ENCODE results near the gene NSDHL. TPM values are rescaled to one million over a fixed set of nuclear protein-coding genes. Genes with fewer than 3 reads are reported as not detected.
A peak's percentile ranks its signal among the peaks of the same experiment; 100 is the strongest.

The NSDHL gene
- polyA plus RNA-seq, 2 donors = 43.3 to 60.6 TPM

DNA sequence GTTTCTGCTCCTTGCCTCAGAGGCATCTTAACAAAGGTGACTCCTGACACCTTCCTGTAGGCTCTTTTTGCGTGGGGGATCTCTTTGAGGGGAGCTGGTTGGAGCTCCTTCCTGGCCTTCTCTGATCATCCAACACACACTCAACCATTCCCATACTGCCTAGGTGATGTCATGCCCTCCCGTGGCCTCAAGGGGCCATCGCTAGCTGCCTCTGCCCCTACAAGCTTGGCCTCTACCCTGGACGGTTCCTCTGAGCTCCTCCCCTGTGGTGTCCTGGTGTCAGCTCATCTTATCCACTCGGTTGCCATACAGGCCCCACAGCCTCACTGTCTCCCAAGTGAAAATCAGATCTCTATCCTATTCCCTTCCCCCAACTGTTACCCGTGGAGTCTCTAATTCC is 53.3 kb downstream of the NSDHL start:
- 62 to 78% methylated on average over 6 of the region's 6 CpGs for WGBS, 2 donors
- no peaks in the 10 kb centered on the region for H3K27me3 ChIP-seq (ENCODE audit: control insufficient read depth in 1 of 2, insufficient read depth in 2 of 2, low read length in 2 of 2)

DNA sequence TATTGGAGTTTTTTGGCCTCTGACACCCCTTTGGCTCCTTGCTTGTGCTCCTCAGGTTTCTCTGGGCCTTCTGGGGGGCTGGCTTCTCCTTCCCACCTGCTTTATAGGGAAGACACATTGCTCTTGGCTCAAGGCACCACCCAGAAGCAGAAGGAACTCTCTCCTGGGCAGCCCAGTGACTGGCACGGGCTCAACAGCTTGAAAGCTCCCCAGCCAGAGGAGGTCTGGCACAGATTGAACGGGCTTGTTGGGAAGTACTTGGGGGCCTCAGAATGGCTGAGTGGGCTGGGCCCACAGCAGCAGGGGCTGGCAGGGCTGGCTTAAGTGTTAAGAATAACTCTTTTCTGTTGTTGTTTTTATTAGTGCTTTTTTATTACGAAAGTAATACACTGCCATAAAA is 55.9 kb downstream of the NSDHL start:
- 34 to 51% methylated on average over 3 of the region's 3 CpGs for WGBS, 2 donors
- no peak overlapping the region for H3K27ac ChIP-seq (ENCODE audit: low read depth in 2 of 2, low read length in 1 of 2)
- H3K4me1 ChIP-seq (ENCODE audit: control insufficient read depth in 2 of 2, insufficient read depth in 2 of 2, low read length in 1 of 2) = no peaks in the 10 kb centered on the region
- H3K9me3 ChIP-seq (ENCODE audit: control insufficient read depth in 2 of 2, insufficient read depth in 1 of 2, low read depth in 1 of 2, low read length in 1 of 2) = no peaks in the 10 kb centered on the region
- no peak overlapping the region for H3K4me3 ChIP-seq (ENCODE audit: low read depth in 1 of 2, low read length in 2 of 2)
- no peaks in the 10 kb centered on the region for H3K36me3 ChIP-seq (ENCODE audit: control insufficient read depth in 2 of 2, insufficient read depth in 2 of 2, low read length in 1 of 2)
- H3K27me3 ChIP-seq (ENCODE audit: control insufficient read depth in 1 of 2, insufficient read depth in 2 of 2, low read length in 2 of 2) = no peaks in the 10 kb centered on the region

More for the DNA sequence above, 53.3 kb downstream of the NSDHL start:
- Histone ChIP-seq H3K27ac (ENCODE audit: low read depth in 2 of 2, low read length in 1 of 2) (no peak overlapping the region), H3K36me3 (ENCODE audit: control insufficient read depth in 2 of 2, insufficient read depth in 2 of 2, low read length in 1 of 2) (no peaks in the 10 kb centered on the region), H3K4me3 (ENCODE audit: low read depth in 1 of 2, low read length in 2 of 2) (no peak overlapping the region), H3K9me3 (ENCODE audit: control insufficient read depth in 2 of 2, insufficient read depth in 1 of 2, low read depth in 1 of 2, low read length in 1 of 2) (no peaks in the 10 kb centered on the region), H3K4me1 (ENCODE audit: control insufficient read depth in 2 of 2, insufficient read depth in 2 of 2, low read length in 1 of 2) (peaks cover 0 to 6% of the 10 kb centered on the region in 2 donors)

DNA sequence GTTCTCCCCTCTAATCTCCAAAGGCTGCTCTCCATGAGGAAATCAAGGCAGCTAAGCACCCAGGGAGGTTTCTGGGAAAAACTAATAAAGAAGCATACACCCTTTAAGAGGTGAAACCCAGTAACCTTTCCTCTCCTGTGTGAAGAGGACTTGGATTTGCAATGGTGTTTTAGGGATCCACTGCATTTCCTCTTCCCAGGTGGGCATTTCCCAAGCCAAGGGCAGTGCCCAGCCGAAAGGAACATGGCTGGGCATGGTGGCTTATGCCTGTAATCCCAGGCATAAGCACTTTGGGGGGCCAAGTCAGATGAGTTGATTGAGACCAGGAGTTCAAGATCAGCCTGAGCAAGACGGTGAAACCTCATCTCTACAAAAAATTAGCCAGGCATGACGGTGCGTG is 61.6 kb downstream of the NSDHL start:
- H3K27me3 ChIP-seq (ENCODE audit: control insufficient read depth in 1 of 2, insufficient read depth in 2 of 2, low read length in 2 of 2) = no peaks in the 10 kb centered on the region

DNA sequence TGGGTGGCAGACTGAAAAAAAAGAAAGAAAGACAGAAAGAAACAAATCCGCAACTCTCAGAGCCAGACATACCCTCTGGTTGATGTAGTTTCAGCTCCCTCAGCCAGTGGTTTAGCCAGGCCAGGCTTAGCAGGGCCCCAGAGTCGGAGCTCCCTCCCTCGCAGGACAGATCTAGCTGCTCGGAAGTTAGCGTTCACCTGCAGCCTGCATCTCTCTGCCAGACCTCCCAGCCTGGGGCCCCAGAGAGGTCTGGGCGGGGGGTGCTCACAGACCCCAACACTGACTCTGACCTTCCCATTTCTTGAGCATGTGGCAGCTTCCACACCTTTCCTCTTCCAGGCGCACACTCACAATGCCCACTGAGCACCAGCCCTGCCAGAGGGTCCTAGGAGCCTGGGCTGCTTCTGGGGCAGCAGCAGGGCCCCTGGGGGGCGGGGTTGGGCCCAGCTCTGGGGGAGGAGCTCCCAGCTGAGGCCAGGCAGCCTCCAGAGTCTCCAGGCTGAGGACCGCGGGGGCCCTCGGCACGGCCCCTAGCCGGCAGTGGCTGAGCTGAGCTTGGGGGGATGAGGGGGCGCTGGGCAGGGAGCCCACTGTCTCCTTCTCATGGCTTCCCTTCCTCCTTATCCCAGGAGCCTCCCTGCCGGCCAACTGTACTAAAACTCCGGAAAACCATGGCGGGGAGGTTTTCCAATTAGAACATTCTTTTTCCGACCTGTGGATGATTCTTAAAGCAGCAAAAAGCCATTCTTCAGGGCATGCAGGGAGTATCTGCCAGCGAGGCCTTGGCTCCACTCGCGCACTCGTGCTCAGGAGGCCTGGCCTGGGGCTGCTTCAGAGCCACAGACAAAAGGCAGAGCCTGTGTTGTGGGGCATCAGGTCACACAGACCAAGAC is 62.4 kb downstream of the NSDHL start:
- Histone ChIP-seq H3K27ac (ENCODE audit: low read depth in 2 of 2, low read length in 1 of 2) (peak overlapping the region; percentile 91 to 97), H3K4me3 (ENCODE audit: low read depth in 1 of 2, low read length in 2 of 2) (no peak overlapping the region), H3K36me3 (ENCODE audit: control insufficient read depth in 2 of 2, insufficient read depth in 2 of 2, low read length in 1 of 2) (no peaks in the 10 kb centered on the region), H3K27me3 (ENCODE audit: control insufficient read depth in 1 of 2, insufficient read depth in 2 of 2, low read length in 2 of 2) (no peaks in the 10 kb centered on the region), H3K9me3 (ENCODE audit: control insufficient read depth in 2 of 2, insufficient read depth in 1 of 2, low read depth in 1 of 2, low read length in 1 of 2) (no peaks in the 10 kb centered on the region), H3K4me1 (ENCODE audit: control insufficient read depth in 2 of 2, insufficient read depth in 2 of 2, low read length in 1 of 2) (peaks cover 0 to 30% of the 10 kb centered on the region in 2 donors)
- WGBS, 2 donors = 41 to 57% methylated on average over 22 of the region's 22 CpGs

More for the DNA sequence above, 61.6 kb downstream of the NSDHL start:
- Histone ChIP-seq H3K4me3 (ENCODE audit: low read depth in 1 of 2, low read length in 2 of 2) (no peak overlapping the region), H3K36me3 (ENCODE audit: control insufficient read depth in 2 of 2, insufficient read depth in 2 of 2, low read length in 1 of 2) (no peaks in the 10 kb centered on the region), H3K27ac (ENCODE audit: low read depth in 2 of 2, low read length in 1 of 2) (no peak overlapping the region), H3K4me1 (ENCODE audit: control insufficient read depth in 2 of 2, insufficient read depth in 2 of 2, low read length in 1 of 2) (peaks cover 0 to 30% of the 10 kb centered on the region in 2 donors), H3K9me3 (ENCODE audit: control insufficient read depth in 2 of 2, insufficient read depth in 1 of 2, low read depth in 1 of 2, low read length in 1 of 2) (no peaks in the 10 kb centered on the region)
- WGBS, 2 donors = 57 to 60% methylated on average over 4 of the region's 4 CpGs

DNA sequence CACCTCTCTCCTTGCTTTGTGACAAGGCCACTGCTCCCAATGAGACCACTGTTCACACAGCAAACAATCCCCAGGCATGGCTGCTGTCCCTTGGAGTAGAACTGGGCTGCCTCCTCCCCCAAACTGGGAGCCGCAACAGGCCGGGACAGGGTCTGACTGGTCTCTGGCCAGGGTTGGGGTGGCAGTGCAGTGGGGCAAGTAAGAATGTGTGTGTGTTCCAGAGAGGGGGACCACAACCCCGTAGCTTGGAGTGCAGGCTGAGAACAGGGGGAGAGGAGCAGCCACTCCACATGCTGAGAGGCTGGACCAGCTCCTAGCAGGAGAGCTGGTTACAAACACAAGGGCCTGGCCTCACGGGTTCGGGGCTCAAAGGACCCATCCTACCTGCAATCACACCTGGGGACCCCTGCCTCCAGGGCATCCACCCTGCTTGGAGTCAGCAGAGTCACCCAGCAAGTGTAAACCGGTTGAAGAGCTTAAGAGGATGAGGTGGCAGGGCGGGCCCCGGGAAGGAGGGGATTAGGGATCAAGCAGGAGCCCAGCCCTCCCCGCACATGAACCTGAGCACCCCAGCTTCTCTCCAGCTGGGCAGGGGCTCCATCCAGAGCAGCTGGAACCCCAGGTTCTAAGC is 63.2 kb downstream of the NSDHL start:
- H3K27me3 ChIP-seq (ENCODE audit: control insufficient read depth in 1 of 2, insufficient read depth in 2 of 2, low read length in 2 of 2) = no peaks in the 10 kb centered on the region
- H3K36me3 ChIP-seq (ENCODE audit: control insufficient read depth in 2 of 2, insufficient read depth in 2 of 2, low read length in 1 of 2) = no peaks in the 10 kb centered on the region

DNA sequence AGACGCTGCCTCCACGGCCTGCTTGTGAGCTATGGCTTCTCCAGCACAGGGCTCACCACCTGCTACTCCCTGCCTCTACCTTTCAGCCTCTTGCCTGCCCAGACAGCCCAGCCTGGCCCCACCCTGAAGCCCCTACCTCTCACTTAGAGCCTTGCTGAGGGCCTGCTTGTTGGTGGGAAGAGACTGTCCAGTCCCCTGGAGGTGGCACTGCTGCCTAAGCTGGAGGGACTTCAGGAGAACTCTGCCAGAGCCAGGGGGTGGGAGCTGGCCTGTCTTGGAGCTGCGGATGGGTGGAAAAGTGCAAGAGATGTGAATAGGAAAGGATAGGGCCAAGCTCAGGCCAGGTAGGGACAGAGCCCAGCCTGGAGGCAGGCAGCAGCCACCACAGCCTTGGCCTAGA is 64.3 kb downstream of the NSDHL start:
- no peak overlapping the region for H3K4me3 ChIP-seq (ENCODE audit: low read depth in 1 of 2, low read length in 2 of 2)
- H3K36me3 ChIP-seq (ENCODE audit: control insufficient read depth in 2 of 2, insufficient read depth in 2 of 2, low read length in 1 of 2) = no peaks in the 10 kb centered on the region
- H3K9me3 ChIP-seq (ENCODE audit: control insufficient read depth in 2 of 2, insufficient read depth in 1 of 2, low read depth in 1 of 2, low read length in 1 of 2) = no peaks in the 10 kb centered on the region
- H3K4me1 ChIP-seq (ENCODE audit: control insufficient read depth in 2 of 2, insufficient read depth in 2 of 2, low read length in 1 of 2) = peaks cover 0 to 30% of the 10 kb centered on the region in 2 donors
- peak overlapping the region; percentile 91 to 97 for H3K27ac ChIP-seq (ENCODE audit: low read depth in 2 of 2, low read length in 1 of 2)
- 71 to 88% methylated on average over 3 of the region's 3 CpGs for WGBS, 2 donors
- no peaks in the 10 kb centered on the region for H3K27me3 ChIP-seq (ENCODE audit: control insufficient read depth in 1 of 2, insufficient read depth in 2 of 2, low read length in 2 of 2)

More for the DNA sequence above, 63.2 kb downstream of the NSDHL start:
- Histone ChIP-seq H3K4me1 (ENCODE audit: control insufficient read depth in 2 of 2, insufficient read depth in 2 of 2, low read length in 1 of 2) (peaks cover 0 to 30% of the 10 kb centered on the region in 2 donors), H3K9me3 (ENCODE audit: control insufficient read depth in 2 of 2, insufficient read depth in 1 of 2, low read depth in 1 of 2, low read length in 1 of 2) (no peaks in the 10 kb centered on the region), H3K27ac (ENCODE audit: low read depth in 2 of 2, low read length in 1 of 2) (peak overlapping the region; percentile 91 to 97), H3K4me3 (ENCODE audit: low read depth in 1 of 2, low read length in 2 of 2) (no peak overlapping the region)
- WGBS, 2 donors = 61 to 66% methylated on average over 9 of the region's 9 CpGs

DNA sequence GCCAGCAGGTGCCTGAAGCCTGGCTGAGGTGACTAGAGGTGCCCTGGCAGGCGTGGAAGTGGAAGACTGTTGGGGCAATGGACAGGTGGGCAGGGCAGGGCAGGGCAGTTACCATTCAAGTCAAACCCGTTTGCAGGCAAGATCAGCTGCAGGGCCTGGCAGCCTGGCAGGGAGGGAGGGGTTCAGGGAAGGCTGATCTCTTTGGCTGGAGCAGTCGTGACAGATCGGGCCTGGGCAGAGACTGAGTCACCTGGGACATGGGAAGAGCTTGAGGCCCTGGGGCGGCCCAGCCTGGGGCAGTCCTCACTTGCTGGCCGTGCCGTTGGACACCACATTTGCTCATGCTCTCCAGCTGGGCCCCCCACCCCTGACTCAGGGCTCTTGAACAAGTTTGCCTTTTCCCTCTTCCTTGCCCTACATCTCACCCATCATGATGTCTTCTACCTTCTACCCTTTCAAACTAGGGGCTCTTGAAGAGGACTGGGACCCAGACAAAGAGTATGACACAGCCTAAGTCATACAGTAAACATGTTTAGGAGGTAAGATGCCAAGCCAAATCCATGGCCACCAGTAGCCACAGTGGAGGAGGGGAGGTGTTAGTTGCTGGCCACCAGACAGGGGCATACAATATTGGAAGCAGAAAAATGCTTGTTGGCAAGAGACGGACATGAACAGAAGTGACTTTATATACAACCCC is 65.0 kb downstream of the NSDHL start:
- H3K4me1 ChIP-seq (ENCODE audit: control insufficient read depth in 2 of 2, insufficient read depth in 2 of 2, low read length in 1 of 2) = peaks cover 0 to 30% of the 10 kb centered on the region in 2 donors
- H3K9me3 ChIP-seq (ENCODE audit: control insufficient read depth in 2 of 2, insufficient read depth in 1 of 2, low read depth in 1 of 2, low read length in 1 of 2) = no peaks in the 10 kb centered on the region
- WGBS, 2 donors = 51 to 59% methylated on average over 8 of the region's 8 CpGs
- peaks cover 0 to 2% of the 10 kb centered on the region in 2 donors for H3K36me3 ChIP-seq (ENCODE audit: control insufficient read depth in 2 of 2, insufficient read depth in 2 of 2, low read length in 1 of 2)
- no peak overlapping the region for H3K4me3 ChIP-seq (ENCODE audit: low read depth in 1 of 2, low read length in 2 of 2)
- H3K27me3 ChIP-seq (ENCODE audit: control insufficient read depth in 1 of 2, insufficient read depth in 2 of 2, low read length in 2 of 2) = no peaks in the 10 kb centered on the region
- H3K27ac ChIP-seq (ENCODE audit: low read depth in 2 of 2, low read length in 1 of 2) = peak overlapping the region; percentile 92 to 97

DNA sequence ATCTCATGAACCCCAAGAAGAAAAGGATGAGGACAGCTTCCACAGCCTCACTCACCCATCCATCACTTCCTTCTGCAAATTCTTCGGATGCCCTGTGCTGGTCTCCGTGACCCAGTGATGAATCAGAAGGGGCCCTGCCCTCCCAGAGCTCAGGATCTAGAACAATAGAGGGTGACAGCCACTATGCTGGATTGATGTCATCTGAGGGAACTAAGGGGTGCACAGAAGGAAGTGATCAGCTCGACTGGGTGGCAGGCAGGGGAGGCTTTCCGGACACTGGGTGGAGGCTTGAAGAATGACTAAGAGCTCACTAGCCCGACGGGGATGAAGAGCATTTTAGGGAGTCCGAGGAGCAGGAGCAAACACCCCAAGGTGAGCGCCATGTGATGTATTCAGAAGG is 65.6 kb downstream of the NSDHL start:
- Histone ChIP-seq H3K4me1 (ENCODE audit: control insufficient read depth in 2 of 2, insufficient read depth in 2 of 2, low read length in 1 of 2) (peaks cover 0 to 30% of the 10 kb centered on the region in 2 donors), H3K9me3 (ENCODE audit: control insufficient read depth in 2 of 2, insufficient read depth in 1 of 2, low read depth in 1 of 2, low read length in 1 of 2) (no peaks in the 10 kb centered on the region), H3K36me3 (ENCODE audit: control insufficient read depth in 2 of 2, insufficient read depth in 2 of 2, low read length in 1 of 2) (peaks cover 0 to 2% of the 10 kb centered on the region in 2 donors), H3K27me3 (ENCODE audit: control insufficient read depth in 1 of 2, insufficient read depth in 2 of 2, low read length in 2 of 2) (no peaks in the 10 kb centered on the region), H3K27ac (ENCODE audit: low read depth in 2 of 2, low read length in 1 of 2) (peak overlapping the region; percentile 92), H3K4me3 (ENCODE audit: low read depth in 1 of 2, low read length in 2 of 2) (no peak overlapping the region)
- WGBS, 2 donors = 39 to 61% methylated on average over 8 of the region's 8 CpGs

Measured in esophagus (tissue), 2 donors.